Stimulated activated CD8-positive, alpha-beta memory T cell treated with anti-CD3 and anti-CD28 coated beads, Interleukin-15, amount 100 ng/mL, for 24 hours (primary cell): ENCODE data around the gene CFH.
"Not testable (repeated sequence)": the region's sequence is repeated elsewhere in the genome, so short reads cannot be mapped to it uniquely, and the experiment has no call there.

Experiments
- DNase-seq: peaks from one replicate; pipeline ENCODE4 v3.0.0-alpha.2; 2020; ENCODE audit warnings: low read depth

Gene CFH

GRCh38 chr1:196651637-196652215 is at the start of gene CFH:
Gene CFH (plus strand): TSS chr1:196652043. CDS start chr1:196652118, 75 bp downstream.
- no peak for DNase-seq

GRCh38 chr1:196603651-196604050 is 48.2 kb upstream of the CFH start:
- DNase-seq = no peak

- DNase-seq = no peak
Observed at GRCh38 chr1:196607981-196608380, 43.9 kb upstream of the CFH start.

DNA sequence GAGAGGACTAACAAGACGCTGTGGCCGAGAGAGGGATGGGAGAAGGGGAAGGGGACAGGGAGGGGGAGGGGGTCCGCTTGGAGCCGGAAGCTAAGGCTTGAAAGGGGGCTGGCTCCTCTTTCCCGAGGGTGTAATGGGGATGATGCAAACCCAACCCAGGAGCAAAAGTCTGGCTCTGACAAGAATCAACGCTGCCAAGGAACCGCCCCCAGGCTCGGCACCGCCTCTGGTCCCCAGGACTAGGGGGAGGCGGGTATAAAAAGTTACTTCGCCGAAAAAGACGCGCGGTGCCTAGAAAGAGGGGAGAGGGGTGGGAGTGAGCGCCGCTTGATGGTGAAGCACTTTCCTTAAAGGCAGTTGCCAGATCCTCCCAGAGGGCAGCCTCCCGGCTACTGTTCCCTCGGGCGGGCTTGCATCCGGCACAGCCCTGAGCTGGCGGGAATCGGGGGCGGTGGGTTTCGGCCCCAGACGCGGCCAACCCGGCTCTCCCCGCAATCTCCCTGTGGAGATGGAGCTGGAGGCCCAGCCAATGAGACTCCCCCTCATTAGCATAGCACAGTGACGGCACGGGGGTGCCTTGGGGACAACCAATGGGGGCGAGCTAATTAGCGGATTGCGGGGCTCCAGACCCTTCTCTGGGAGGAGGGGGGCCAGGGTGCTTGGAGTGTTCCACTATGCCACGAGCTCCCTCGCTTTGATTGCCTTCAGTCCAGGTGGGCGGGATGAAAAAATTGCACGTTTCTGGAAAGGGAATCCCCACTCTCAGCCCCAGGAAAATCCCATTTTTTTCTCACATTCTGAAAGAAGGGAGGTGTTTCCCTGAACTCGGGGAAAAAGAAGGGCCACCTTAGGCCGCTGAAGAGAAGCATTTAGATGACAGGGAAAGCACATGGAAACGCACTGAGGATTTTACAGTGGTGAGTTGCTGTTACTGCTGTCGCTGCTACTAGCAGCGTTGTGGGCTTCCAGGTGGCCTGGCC is 43.2 kb upstream of the CFH start, which contains the start of gene KCNT2:
TSS of gene KCNT2 (minus strand) at position 51 of the 980 bp plus-strand sequence. CDS start 131 bp downstream, outside the sequence.
- DNase-seq = no peak

DNA sequence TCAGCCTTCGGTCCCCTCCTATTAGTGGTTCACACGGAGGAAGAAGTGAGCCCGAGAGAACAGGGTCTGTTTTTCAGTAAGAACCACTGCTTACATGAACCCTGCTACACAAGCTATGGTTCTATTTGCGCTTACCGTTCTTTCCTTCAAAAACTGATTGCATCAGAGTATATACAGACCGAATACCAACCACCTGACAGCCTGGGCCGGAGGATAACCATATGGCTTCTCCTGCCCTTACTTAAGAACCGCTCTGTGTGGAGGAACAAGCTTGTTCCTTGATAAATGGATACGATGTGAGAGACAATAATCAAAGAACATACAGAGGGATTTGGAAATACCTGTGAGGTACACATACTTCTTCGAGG is 42.5 kb upstream of the CFH start:
- no peak for DNase-seq

- no peak for DNase-seq
Observed at GRCh38 chr1:196611873-196612272, 40.0 kb upstream of the CFH start.

- no peak for DNase-seq
Observed at GRCh38 chr1:196619721-196620120, 32.1 kb upstream of the CFH start.

DNA sequence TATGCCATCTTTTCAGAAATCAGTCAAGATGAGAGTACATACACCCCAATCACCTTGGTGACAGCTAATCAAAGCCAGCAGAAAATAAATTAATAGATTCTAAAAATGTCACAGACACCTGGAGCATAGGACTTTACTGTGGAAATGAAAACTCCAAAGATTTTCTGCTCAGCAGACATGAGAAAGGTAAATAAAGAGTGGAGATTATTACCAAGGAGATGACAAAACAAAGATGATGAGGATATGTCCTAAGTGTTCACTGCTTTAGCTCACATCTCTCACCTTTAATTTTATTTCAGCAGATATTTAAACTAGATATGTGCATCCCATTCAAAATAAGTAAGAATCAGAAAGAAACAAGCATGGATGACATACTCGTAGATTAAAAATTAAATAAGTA is 28.8 kb upstream of the CFH start:
- DNase-seq = no peak

- DNase-seq = no peak
Observed at GRCh38 chr1:196628838-196629237, 23.0 kb upstream of the CFH start.

DNA sequence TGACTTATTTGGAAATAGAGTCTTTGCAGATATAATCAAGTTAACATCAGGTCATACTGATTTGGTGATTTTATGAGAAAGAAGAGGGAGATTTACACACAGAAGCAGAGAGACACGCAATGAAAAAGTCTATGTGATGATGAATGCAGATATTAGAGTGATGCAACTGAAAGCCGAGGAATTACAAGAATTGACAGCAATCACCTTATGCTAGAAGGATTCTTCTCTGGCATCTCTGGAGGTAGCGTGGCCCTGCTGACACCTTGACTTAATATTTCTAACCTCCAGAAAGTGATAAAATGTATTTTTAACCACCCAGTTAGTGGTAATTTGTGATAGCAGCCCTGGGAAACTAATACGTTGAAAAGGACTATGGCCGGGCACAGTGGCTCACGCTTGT is 14.2 kb upstream of the CFH start:
- DNase-seq = no peak

DNA sequence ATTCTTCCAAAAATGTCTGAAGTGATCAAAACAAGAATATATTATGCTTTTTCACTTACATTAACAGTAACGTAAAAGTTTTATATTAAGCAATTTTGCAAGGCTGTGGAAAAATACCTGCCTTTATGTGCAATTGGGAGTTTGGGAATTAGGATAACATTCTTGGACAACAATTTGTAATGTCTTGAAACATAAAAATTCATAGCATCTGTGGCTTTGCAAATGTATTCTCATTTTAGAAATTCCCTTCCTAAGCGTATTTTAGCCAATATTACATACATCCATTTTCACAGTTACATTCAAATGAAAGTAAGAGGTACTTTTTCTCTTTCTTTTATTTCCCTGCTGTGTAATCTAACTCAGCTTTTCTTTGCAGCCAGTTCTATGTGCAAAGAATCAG is 13.4 kb upstream of the CFH start:
- DNase-seq = no peak

DNA sequence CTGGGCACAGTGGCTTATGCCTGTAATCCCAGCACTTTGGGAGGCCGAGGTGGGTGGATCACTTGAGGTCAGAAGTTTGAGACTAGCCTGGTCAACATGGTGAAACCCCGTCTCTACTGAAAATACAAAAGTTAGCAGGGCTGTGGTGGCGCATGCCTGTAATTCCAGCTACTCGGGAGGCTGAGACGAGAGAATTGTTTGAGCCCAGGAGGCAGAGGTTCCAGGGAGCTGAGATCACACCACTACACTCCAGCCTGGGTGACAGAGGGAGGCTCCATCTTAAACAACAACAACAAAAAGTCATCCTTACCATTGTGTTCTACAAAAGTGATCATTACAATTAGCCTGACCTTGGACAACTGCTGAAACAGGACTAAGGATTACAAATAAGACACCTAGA is 12.6 kb upstream of the CFH start:
- not testable (repeated sequence) for DNase-seq

DNA sequence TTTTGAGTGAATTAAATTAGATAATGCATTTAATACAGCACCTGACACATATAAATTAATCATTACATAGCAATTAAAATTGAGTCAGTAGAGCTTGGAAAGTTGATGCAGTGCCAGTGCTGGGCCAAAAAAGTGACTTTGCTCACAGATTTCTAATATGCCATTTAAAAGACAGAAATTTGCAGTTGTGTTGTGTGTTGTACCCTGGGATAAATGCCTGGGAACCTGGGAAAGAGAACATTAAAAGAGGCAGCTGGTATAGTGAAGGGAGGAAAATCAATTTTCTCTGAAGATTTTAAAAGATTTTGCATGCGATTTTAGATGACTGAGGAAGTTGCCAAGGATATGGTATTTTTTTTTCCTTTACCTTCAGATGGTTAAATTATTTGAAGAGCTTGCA is 10.9 kb upstream of the CFH start:
- DNase-seq = no peak

- no peak for DNase-seq
Observed at GRCh38 chr1:196649990-196650389, 1.9 kb upstream of the CFH start.

- DNase-seq = no peak
Observed at GRCh38 chr1:196650403-196650802, 1.4 kb upstream of the CFH start.

DNA sequence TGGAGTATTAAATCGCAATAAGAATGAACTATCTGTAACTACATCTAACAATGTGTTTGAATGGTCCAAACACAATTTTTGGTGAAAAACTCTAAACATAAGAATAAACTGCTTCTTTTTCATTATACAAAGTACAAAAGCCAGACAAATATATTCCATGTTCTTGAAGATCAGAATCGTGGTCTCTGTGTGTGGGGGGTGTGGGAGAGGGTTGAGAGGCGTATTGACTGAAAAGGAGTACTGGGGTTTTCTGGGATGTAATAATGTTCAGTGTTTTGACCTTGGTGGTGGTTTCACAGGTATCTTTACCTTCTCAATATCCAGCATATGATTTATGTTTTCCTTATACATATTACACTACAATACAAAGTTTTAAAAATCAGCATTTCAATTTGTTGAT is 764 bp upstream of the CFH start:
- DNase-seq = no peak

DNA sequence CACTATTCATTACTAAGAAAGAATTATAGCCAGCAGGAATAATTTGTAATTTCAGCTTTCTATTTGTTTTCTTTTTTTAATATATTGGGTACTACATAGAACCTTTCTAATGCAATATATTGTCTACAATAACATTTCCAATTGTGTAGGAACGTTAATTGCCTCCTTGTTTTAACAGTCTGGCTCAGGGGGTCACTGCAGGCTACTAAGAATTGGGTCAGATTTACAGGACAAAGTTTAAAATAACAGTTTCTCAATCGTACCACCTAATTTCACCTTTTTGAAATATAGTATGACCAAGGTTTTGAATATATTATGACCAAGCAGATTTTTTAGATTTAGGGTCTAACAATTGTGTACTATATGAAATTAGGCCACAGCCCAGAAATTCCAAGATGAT is 2.4 kb downstream of the CFH start:
- no peak for DNase-seq

DNA sequence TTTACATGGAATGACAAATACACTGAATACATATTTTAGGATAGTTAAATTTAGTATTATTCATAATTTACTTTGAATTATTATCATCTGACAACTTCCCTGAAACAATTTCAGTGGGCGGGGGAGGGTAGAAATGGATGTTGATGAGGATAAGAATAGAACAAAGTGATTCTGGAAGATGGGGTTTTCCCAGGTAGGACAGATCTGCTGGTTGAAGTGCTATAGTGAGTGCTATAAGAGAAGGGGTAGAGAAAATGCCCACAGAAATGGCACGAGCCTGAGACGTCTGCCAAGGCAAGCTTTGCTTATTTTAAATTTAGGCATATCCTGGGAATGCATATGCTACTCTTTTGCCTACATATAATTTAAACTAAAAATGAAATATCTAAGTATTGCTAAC is 3.2 kb downstream of the CFH start:
- no peak for DNase-seq

- DNase-seq = no peak
Observed at GRCh38 chr1:196655494-196655893, 3.7 kb downstream of the CFH start.

GRCh38 chr1:196659471-196659870 is 7.6 kb downstream of the CFH start:
- no peak for DNase-seq

- DNase-seq = no peak
Observed at GRCh38 chr1:196660272-196660671, 8.4 kb downstream of the CFH start.

- no peak for DNase-seq
Observed at GRCh38 chr1:196660852-196661251, 9.0 kb downstream of the CFH start.

DNA sequence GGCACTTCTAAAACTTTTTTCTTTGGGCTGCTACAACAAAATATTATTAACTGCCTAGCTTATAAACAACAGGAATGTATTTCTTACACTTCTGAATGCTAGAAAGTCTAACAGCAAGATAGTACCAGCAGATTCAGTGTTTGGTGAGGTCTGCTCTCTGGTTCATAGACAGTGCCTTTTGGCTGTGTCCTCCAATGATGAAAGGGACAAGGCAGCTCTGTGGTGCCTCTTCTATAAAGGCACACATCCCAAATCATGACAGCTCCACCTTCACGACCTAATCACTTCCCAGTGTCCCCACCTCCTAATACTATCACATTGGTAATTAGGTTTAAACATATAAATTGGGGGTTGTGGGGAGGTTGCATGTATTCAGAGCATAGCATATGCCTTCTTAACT is 9.5 kb downstream of the CFH start:
- DNase-seq = no peak

DNA sequence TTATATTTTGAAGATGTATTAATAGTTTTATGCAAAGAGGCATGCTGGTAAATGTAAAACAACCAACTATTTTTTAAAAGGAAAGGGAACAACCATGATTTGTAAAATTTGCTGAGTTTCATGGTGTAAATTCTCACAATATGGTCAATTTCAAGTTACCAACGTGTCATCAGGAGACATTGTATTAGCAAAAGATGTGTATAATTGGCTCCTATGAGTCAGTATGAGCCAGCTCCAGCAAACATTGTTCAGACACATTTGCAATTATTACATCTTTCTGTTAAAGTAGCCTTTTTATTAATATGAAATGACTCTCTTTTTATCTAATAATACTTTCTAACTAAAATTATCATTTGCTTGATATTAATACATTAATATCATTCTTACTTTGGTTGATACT is 15.3 kb downstream of the CFH start:
- no peak for DNase-seq
